Adrenal gland (tissue), 5 donors: ENCODE measurements around the gene ZC3H7A.

ENCODE experiments used
- CTCF ChIP-seq, 6 experiments: fragments of 450-650 bp in 4 of 6; fragments of 200-600 bp in 2 of 6; sonication (generic) in 1 of 6; IDR thresholded peaks; 1 replicate in 5 of 6; 2 replicates in 1 of 6; pipeline versions ENCODE4 v1.5.1 to v1.8.0; 2016 to 2021; ENCODE audit warnings: antibody characterized with exemption in 6 of 6, mild to moderate bottlenecking in 2 of 6, moderate library complexity in 1 of 6
- POLR2A ChIP-seq, 2 donors: fragments of 450-650 bp; IDR thresholded peaks; one replicate each; pipeline ENCODE4 v1.6.1; 2017; ENCODE audit warnings: antibody characterized with exemption in 2 of 2, mild to moderate bottlenecking in 2 of 2, moderate library complexity in 1 of 2
- donor health status: DM: no; HTN: no; CAD: no.

GRCh38 chr16:11756248-11756647 is 40.8 kb downstream of the ZC3H7A start:
- TF ChIP-seq POLR2A (IDR thresholded peaks at IDR 0.05) (no peak), CTCF (IDR thresholded peaks at IDR 0.05) (no peak)
